IMR-90 (cell line): ENCODE results near the gene PTX4. TPM values are rescaled to one million over a fixed set of nuclear protein-coding genes. Genes with fewer than 3 reads are reported as not detected.
A peak's percentile ranks its signal among the peaks of the same experiment; 100 is the strongest.

Experiments
- ATAC-seq: fragments of 200-7000 bp; cut with Tn5 transposase; 2 replicates; pipeline ENCODE4 v1.9.1; 2020; ENCODE audit warnings: low read depth, mild to moderate bottlenecking, moderate library complexity
- BruUV-seq: library from RNA; stranded (reverse); fragments of 400-500 nt; replicated peaks from 2 replicates; lab custom pipeline; 2021; lab: Mats Ljungman, UMichigan
- CTCF ChIA-PET: fragments of 300-600 bp; formaldehyde crosslinking; extraction: SDS; loops from one replicate; lab custom pipeline; 2021; ENCODE audit warnings: antibody characterized with exemption; lab: Yijun Ruan, JAX
- POLR2A ChIA-PET: fragments of 300-600 bp; sonication (Branson Sonifier 250); formaldehyde crosslinking; loops from one replicate; lab custom pipeline; 2022; ENCODE audit warnings: antibody characterized with exemption; ENCODE audit not compliant: unreplicated experiment; lab: Charles Lee
- DNase-seq: peaks from one replicate; pipeline ENCODE4 v3.0.0; 2013
- H2AFZ ChIP-seq: replicated peaks from 2 replicates; pipeline ENCODE3; 2013; ENCODE audit warnings: low read length, mild to moderate bottlenecking; ENCODE audit not compliant: poor library complexity
- H2AK5ac ChIP-seq: 2 replicates; pipeline ENCODE4 v1.6.1; 2013; ENCODE audit warnings: low read depth, low read length, inconsistent platforms
- H2AK9ac ChIP-seq: replicated peaks from 2 replicates; pipeline ENCODE3; 2013; ENCODE audit warnings: mild to moderate bottlenecking, low read depth, low read length, moderate library complexity; ENCODE audit not compliant: poor library complexity
- H2BK120ac ChIP-seq: 2 replicates; pipeline ENCODE4 v1.6.1; 2013; ENCODE audit warnings: low read depth, low read length, inconsistent platforms
- H2BK15ac ChIP-seq: 3 replicates; pipeline ENCODE4 v1.6.1; 2013; ENCODE audit warnings: low read depth, low read length, inconsistent platforms
- H2BK20ac ChIP-seq: 2 replicates; pipeline ENCODE4 v1.6.1; 2013; ENCODE audit warnings: low read depth, mild to moderate bottlenecking, inconsistent platforms, low read length, moderate library complexity
- H2BK5ac ChIP-seq: 2 replicates; pipeline ENCODE4 v1.6.1; 2013; ENCODE audit warnings: mild to moderate bottlenecking, low read depth, low read length, inconsistent platforms; ENCODE audit not compliant: poor library complexity, severe bottlenecking
- H3K14ac ChIP-seq: replicated peaks from 2 replicates; pipeline ENCODE4 v1.6.1; 2013; ENCODE audit warnings: low read depth, low read length, inconsistent platforms
- H3K18ac ChIP-seq: 2 replicates; pipeline ENCODE4 v1.6.1; 2013; ENCODE audit warnings: low read depth, low read length, control low read depth
- H3K23ac ChIP-seq: 2 replicates; pipeline ENCODE4 v1.6.1; 2013; ENCODE audit warnings: low read depth, low read length, inconsistent platforms
- H3K27ac ChIP-seq: 2 replicates; pipeline ENCODE4 v1.5.1; 2013; ENCODE audit warnings: mild to moderate bottlenecking, control low read depth, low read length; ENCODE audit not compliant: insufficient read depth
- H3K27me3 ChIP-seq: 2 replicates; pipeline ENCODE4 v1.6.1; 2013; ENCODE audit warnings: low read length; ENCODE audit not compliant: control insufficient read depth, insufficient read depth
- H3K36me3 ChIP-seq: 2 replicates; pipeline ENCODE4 v1.6.1; 2013; ENCODE audit warnings: low read length, mixed read lengths; ENCODE audit not compliant: control insufficient read depth, insufficient read depth
- H3K4ac ChIP-seq: 2 replicates; pipeline ENCODE4 v1.6.1; 2013; ENCODE audit warnings: low read depth, low read length, inconsistent platforms
- H3K4me1 ChIP-seq: 2 replicates; pipeline ENCODE4 v1.6.1; 2013; ENCODE audit warnings: low read length, mixed read lengths; ENCODE audit not compliant: control insufficient read depth, insufficient read depth
- H3K4me2 ChIP-seq: 2 replicates; pipeline ENCODE4 v1.6.1; 2013; ENCODE audit warnings: low read depth, mild to moderate bottlenecking, control low read depth, low read length, moderate library complexity
- H3K4me3 ChIP-seq: 2 replicates; pipeline ENCODE4 v1.5.1; 2013; ENCODE audit warnings: low read depth, mild to moderate bottlenecking, control low read depth, low read length, moderate library complexity; ENCODE audit not compliant: insufficient read depth
- H3K56ac ChIP-seq: 2 replicates; pipeline ENCODE4 v1.6.1; 2013; ENCODE audit warnings: low read length, inconsistent platforms; ENCODE audit not compliant: insufficient read depth; ENCODE audit errors: extremely low read depth
- H3K79me1 ChIP-seq, 2 experiments: 2 replicates each; pipeline ENCODE4 v1.6.1; 2013; ENCODE audit warnings: low read length in 2 of 2, inconsistent platforms in 1 of 2, low read depth in 1 of 2
- H3K9ac ChIP-seq: 2 replicates; pipeline ENCODE4 v1.6.1; 2013; ENCODE audit warnings: low read depth, low read length, control low read depth
- H3K9me1 ChIP-seq: 2 replicates; pipeline ENCODE4 v1.6.1; 2013; ENCODE audit warnings: low read length, inconsistent platforms; ENCODE audit not compliant: insufficient read depth
- H3K9me3 ChIP-seq: 2 replicates; pipeline ENCODE4 v1.6.1; 2013; ENCODE audit warnings: low read length; ENCODE audit not compliant: control insufficient read depth, insufficient read depth
- H4K20me1 ChIP-seq: 2 replicates; pipeline ENCODE4 v1.6.1; 2013; ENCODE audit warnings: low read length, inconsistent platforms; ENCODE audit not compliant: insufficient read depth
- H4K5ac ChIP-seq: 2 replicates; pipeline ENCODE4 v1.6.1; 2013; ENCODE audit warnings: mild to moderate bottlenecking, low read depth, low read length, control low read depth
- H4K8ac ChIP-seq, 2 experiments: 2 replicates each; pipeline ENCODE4 v1.6.1; 2013; ENCODE audit warnings: low read depth in 2 of 2, low read length in 2 of 2, control low read depth in 1 of 2, inconsistent platforms in 1 of 2
- H4K91ac ChIP-seq: 2 replicates; pipeline ENCODE4 v1.6.1; 2013; ENCODE audit warnings: low read depth, low read length, inconsistent platforms; ENCODE audit not compliant: insufficient read depth
- BHLHE40 ChIP-seq: fragments of 150-350 bp; IDR thresholded peaks from 2 replicates; pipeline ENCODE4 v1.6.1; 2016; ENCODE audit warnings: mild to moderate bottlenecking, low read depth, low read length
- CEBPB ChIP-seq: IDR thresholded peaks from 2 replicates; pipeline ENCODE4 v1.6.1; 2012; ENCODE audit warnings: low read depth, low read length, improper control_type of control experiment
- MXI1 ChIP-seq: IDR thresholded peaks from 2 replicates; pipeline ENCODE4 v1.6.1; 2012; ENCODE audit warnings: low read depth, mild to moderate bottlenecking, low read length, moderate library complexity, borderline replicate concordance
- WGBS, 2 experiments: methylation state at CpG; one replicate each; pipeline versions ENCODE4 v1.1.5 to v1.1.7; 2013; ENCODE audit warnings: missing lambda C conversion rate in 2 of 2; ENCODE audit not compliant: insufficient read length in 1 of 2; ENCODE audit errors: extremely low coverage in 2 of 2; 5-methylcytosine and 5-hydroxymethylcytosine counted together
- dilution Hi-C: fragments of 300-500 bp; cut with HindIII; formaldehyde crosslinking; loops from one replicate; pipeline ENCODE4 v1.14.3; 2018; ENCODE audit warnings: low sequenced_read_pairs; ENCODE audit not compliant: unreplicated experiment
- in situ Hi-C: fragments of 300-500 bp; cut with MboI; formaldehyde crosslinking; loops from 3 replicates; pipeline ENCODE4 v1.14.3; 2019; ENCODE audit warnings: low sequenced_read_pairs, inconsistent platforms, mixed read lengths
- intact Hi-C: fragments of 100-400 bp; cut with micrococcal nuclease; formaldehyde crosslinking; loops from 2 replicates; pipeline ENCODE4 v1.10.0; 2022
- polyA plus RNA-seq, 3 experiments: library from polyadenylated mRNA; depleted of rRNA; stranded (reverse); fragments of >200 nt; gene quantifications; 2 replicates each; pipeline ENCODE4 v1.2.3, GENCODE V29; 2012; ENCODE audit warnings: low replicate concordance in 1 of 3
- total RNA-seq: library from RNA; depleted of rRNA; stranded (reverse); fragments of >200 nt; gene quantifications from 2 replicates; pipeline ENCODE4 v1.2.3, GENCODE V29; 2012

PTX4 gene
- total and polyA plus RNA-seq, 2 of the 4 experiments (the other 2 are of a cell fraction): 0.07 TPM; not detected in 1

- H3K56ac ChIP-seq: no peak overlapping the region
- H3K27me3 ChIP-seq: no peaks in the 10 kb centered on the region
- H3K4me3 ChIP-seq: peak overlapping the region; percentile 38; the same call in 1 of the 2 replicates
- H3K23ac ChIP-seq: peak overlapping the region; percentile 0
- no peak overlapping the region for H2AK9ac ChIP-seq
- no peak overlapping the region for H4K8ac ChIP-seq
- no peak overlapping the region for H3K18ac ChIP-seq
- BruUV-seq: no TSS peak
- H2AFZ ChIP-seq: no peak overlapping the region
- no peaks in the 10 kb centered on the region for H3K9me3 ChIP-seq
- ATAC-seq: no peak
- no peak overlapping the region for H3K27ac ChIP-seq
- 0 out of 2 replicates have a peak, but pooled peaks cover 3% of the 10 kb centered on the region for H4K20me1 ChIP-seq
- in situ Hi-C loops: no loop called here
- H3K9ac ChIP-seq: no peak overlapping the region
- no peak overlapping the region for H2BK20ac ChIP-seq
- 0 out of 2 replicates have a peak overlapping the region, but pooled peaks have one; percentile 1 for H3K4ac ChIP-seq
- no peak overlapping the region for H4K91ac ChIP-seq
- no peak for DNase-seq
- no peak overlapping the region for H2BK5ac ChIP-seq
- intact Hi-C loops: no loop called here
- peak overlapping the region; percentile 74 for H3K4me2 ChIP-seq
- WGBS, 2 experiments: 73% methylated on average over 21 of the region's 39 CpGs; no CpG with 5 or more reads in 1 of the 2 experiments
- no peak overlapping the region for H2BK15ac ChIP-seq
- CTCF ChIA-PET: interaction anchor here (0.6 to 1.0 kb wide), 2 partner anchors 10 to 63 kb away, joined by 3 to 4 read pairs; no protein-coding TSS in a partner anchor
- no peak for TF ChIP-seq MXI1
- no peak for TF ChIP-seq BHLHE40
- no peak for TF ChIP-seq CEBPB
- no peak overlapping the region for H2BK120ac ChIP-seq
- POLR2A ChIA-PET: no interaction called here
- peaks cover 5 to 46% of the 10 kb centered on the region in 2 experiments; a peak in 3 of 4 replicates for H3K79me1 ChIP-seq
- no peak overlapping the region for H4K5ac ChIP-seq
- peak overlapping the region; percentile 10; the same call in 1 of the 2 replicates for H2AK5ac ChIP-seq
- dilution Hi-C loops: no loop called here
- H3K4me1 ChIP-seq: peaks cover 17% of the 10 kb centered on the region
- H3K9me1 ChIP-seq: no peaks in the 10 kb centered on the region; the same call in 1 of the 2 replicates
- peaks cover 17% of the 10 kb centered on the region for H3K36me3 ChIP-seq
- 0 out of 2 replicates have a peak overlapping the region, but pooled peaks have one; percentile 39 for H3K14ac ChIP-seq
Measured at GRCh38 chr16:1535391-1536291, 46.9 kb upstream of the PTX4 start.
